HEK293 (cell line): Measurements from ENCODE around the gene CDCA8.

Experiments used
- CTCF ChIP-seq: fragments of 450-650 bp; formaldehyde crosslinking; IDR thresholded peaks from 2 replicates; pipeline ENCODE4 v1.5.1; 2016; ENCODE audit warnings: missing biosample characterization, missing genetic modification characterization
- ZNF621 ChIP-seq: fragments of 450-650 bp; formaldehyde crosslinking; IDR thresholded peaks from 2 replicates; pipeline ENCODE4 v1.5.1; 2017; ENCODE audit warnings: missing biosample characterization, missing genetic modification characterization
- ZNF747 ChIP-seq: fragments of 450-650 bp; formaldehyde crosslinking; IDR thresholded peaks from 2 replicates; pipeline ENCODE4 v1.5.1; 2016; ENCODE audit warnings: missing biosample characterization, missing genetic modification characterization

GRCh38 chr1:37703061-37703460 lies 10.7 kb downstream of the CDCA8 start:
- TF ChIP-seq ZNF747 (tag by site-specific recombination) (no peak), ZNF621 (no peak), CTCF (tag by site-specific recombination) (no peak)
